ENCODE results near the gene ADAMTS7. TPM values are rescaled to one million over a fixed set of nuclear protein-coding genes. Genes with fewer than 3 reads are reported as not detected.
"Not testable (repeated sequence)": the region's sequence is repeated elsewhere in the genome, so short reads cannot be mapped to it uniquely, and the experiment has no call there.

The ADAMTS7 gene
- total RNA-seq, 1 donor from 2014 or later = 7.3 TPM

DNA sequence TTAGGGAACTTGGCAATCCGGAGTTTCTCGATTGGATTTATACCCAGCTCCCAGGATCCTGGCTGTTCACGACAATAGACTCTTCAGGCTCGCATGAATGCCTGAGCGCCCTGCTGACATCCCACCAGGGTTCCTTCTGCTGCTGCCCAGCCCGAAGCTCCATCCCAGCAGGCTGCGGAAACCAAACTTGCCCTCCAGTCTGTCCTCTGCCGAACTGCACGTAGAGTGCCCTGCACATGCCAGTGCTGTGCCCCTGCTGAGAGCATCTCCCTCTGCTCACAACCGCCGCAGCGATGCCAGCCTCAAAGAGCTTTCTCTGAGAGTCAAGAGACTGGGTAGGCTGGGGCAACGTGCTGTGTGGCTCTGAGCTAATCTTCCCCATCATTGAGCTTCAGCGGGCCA lies 6.9 kb downstream of the ADAMTS7 start:
- H3K4me3 ChIP-seq (ENCODE audit: low read length in 3 of 3) = no peak overlapping the region
- no peak overlapping the region for H3K9ac ChIP-seq (ENCODE audit: low read depth in 1 of 3, low read length in 3 of 3)
- no peak overlapping the region for H3K27ac ChIP-seq (ENCODE audit: low read depth, low read length)
- H3K4me1 ChIP-seq (ENCODE audit: control insufficient read depth in 3 of 3, insufficient read depth in 3 of 3, low read length in 3 of 3) = no peaks in the 10 kb centered on the region
- H3K36me3 ChIP-seq (ENCODE audit: control insufficient read depth in 3 of 3, insufficient read depth in 3 of 3, low read length in 3 of 3) = no peaks in the 10 kb centered on the region
- H3K27me3 ChIP-seq (ENCODE audit: control insufficient read depth in 3 of 3, insufficient read depth in 3 of 3, low read length in 3 of 3) = no peaks in the 10 kb centered on the region
- peaks cover 0 to 3% (median 3%) of the 10 kb centered on the region in 3 donors for H3K9me3 ChIP-seq (ENCODE audit: control insufficient read depth in 3 of 3, low read length in 3 of 3)

GRCh38 chr15:78800806-78801205 lies 10.5 kb downstream of the ADAMTS7 start:
- no peak overlapping the region for H3K4me3 ChIP-seq (ENCODE audit: low read length in 3 of 3)
- H3K9ac ChIP-seq (ENCODE audit: low read depth in 1 of 3, low read length in 3 of 3) = no peak overlapping the region
- H3K36me3 ChIP-seq (ENCODE audit: control insufficient read depth in 3 of 3, insufficient read depth in 3 of 3, low read length in 3 of 3) = no peaks in the 10 kb centered on the region
- peaks cover 0 to 5% (median 0%) of the 10 kb centered on the region in 3 donors for H3K4me1 ChIP-seq (ENCODE audit: control insufficient read depth in 3 of 3, insufficient read depth in 3 of 3, low read length in 3 of 3)
- no peaks in the 10 kb centered on the region for H3K9me3 ChIP-seq (ENCODE audit: control insufficient read depth in 3 of 3, low read length in 3 of 3)
- no peaks in the 10 kb centered on the region for H3K27me3 ChIP-seq (ENCODE audit: control insufficient read depth in 3 of 3, insufficient read depth in 3 of 3, low read length in 3 of 3)
- H3K27ac ChIP-seq (ENCODE audit: low read depth, low read length) = no peak overlapping the region

GRCh38 chr15:78800189-78800588 lies 11.1 kb downstream of the ADAMTS7 start:
- H3K4me3 ChIP-seq (ENCODE audit: low read length in 3 of 3) = no peak overlapping the region
- no peaks in the 10 kb centered on the region for H3K9me3 ChIP-seq (ENCODE audit: control insufficient read depth in 3 of 3, low read length in 3 of 3)
- no peaks in the 10 kb centered on the region for H3K36me3 ChIP-seq (ENCODE audit: control insufficient read depth in 3 of 3, insufficient read depth in 3 of 3, low read length in 3 of 3)
- no peak overlapping the region for H3K27ac ChIP-seq (ENCODE audit: low read depth, low read length)
- no peak overlapping the region for H3K9ac ChIP-seq (ENCODE audit: low read depth in 1 of 3, low read length in 3 of 3)
- peaks cover 0 to 5% (median 0%) of the 10 kb centered on the region in 3 donors for H3K4me1 ChIP-seq (ENCODE audit: control insufficient read depth in 3 of 3, insufficient read depth in 3 of 3, low read length in 3 of 3)
- H3K27me3 ChIP-seq (ENCODE audit: control insufficient read depth in 3 of 3, insufficient read depth in 3 of 3, low read length in 3 of 3) = no peaks in the 10 kb centered on the region

DNA sequence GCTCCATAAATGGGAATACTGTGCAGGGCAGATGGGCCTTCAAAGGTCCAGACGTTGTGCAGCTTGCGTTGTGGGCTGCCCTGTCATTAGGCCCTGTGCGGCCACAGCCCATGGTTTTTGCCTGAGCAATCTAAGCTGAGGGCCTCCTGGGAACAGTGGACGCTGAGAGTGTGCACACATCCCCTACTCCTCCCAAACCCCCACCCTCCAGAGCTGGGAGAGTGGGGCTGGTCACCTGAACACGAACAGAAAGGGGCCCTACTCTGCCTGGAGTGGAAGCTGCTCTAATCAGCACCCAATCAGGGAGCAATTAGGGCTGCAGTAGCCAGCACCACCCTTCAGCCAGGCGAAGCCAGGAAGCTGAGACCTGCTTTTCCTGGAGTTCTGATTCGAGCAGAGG lies 12.2 kb downstream of the ADAMTS7 start:
- H3K27me3 ChIP-seq (ENCODE audit: control insufficient read depth in 3 of 3, insufficient read depth in 3 of 3, low read length in 3 of 3); H3K27ac ChIP-seq (ENCODE audit: low read depth, low read length); H3K36me3 ChIP-seq (ENCODE audit: control insufficient read depth in 3 of 3, insufficient read depth in 3 of 3, low read length in 3 of 3): not testable (repeated sequence)

DNA sequence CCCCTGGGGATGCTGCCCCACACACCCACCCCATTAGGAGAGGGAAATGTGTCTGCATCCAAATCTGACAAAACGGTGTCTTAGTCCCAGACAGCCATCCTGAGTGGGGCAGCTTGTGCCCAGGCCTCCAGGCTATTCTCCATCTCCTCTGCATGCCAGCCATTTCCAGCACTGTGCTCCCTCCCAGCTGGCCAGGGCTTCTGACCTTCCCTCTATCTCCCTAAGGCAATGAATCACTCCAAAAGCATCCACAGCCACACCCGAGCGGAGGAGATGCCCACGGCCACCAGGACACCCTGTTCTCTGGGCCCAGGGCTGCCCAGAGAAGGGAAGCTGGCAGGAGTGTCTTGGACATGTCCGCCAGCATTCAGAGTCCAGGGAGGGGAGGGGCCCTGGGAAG lies 12.9 kb downstream of the ADAMTS7 start:
- H3K27me3 ChIP-seq (ENCODE audit: control insufficient read depth in 3 of 3, insufficient read depth in 3 of 3, low read length in 3 of 3); H3K27ac ChIP-seq (ENCODE audit: low read depth, low read length); H3K4me1 ChIP-seq (ENCODE audit: control insufficient read depth in 3 of 3, insufficient read depth in 3 of 3, low read length in 3 of 3); H3K9me3 ChIP-seq (ENCODE audit: control insufficient read depth in 3 of 3, low read length in 3 of 3); H3K36me3 ChIP-seq (ENCODE audit: control insufficient read depth in 3 of 3, insufficient read depth in 3 of 3, low read length in 3 of 3); H3K9ac ChIP-seq (ENCODE audit: low read depth in 1 of 3, low read length in 3 of 3); H3K4me3 ChIP-seq (ENCODE audit: low read length in 3 of 3): not testable (repeated sequence)

More for the DNA sequence above, 12.2 kb downstream of the ADAMTS7 start:
- not testable (repeated sequence) for H3K4me1 ChIP-seq (ENCODE audit: control insufficient read depth in 3 of 3, insufficient read depth in 3 of 3, low read length in 3 of 3); H3K9me3 ChIP-seq (ENCODE audit: control insufficient read depth in 3 of 3, low read length in 3 of 3); H3K9ac ChIP-seq (ENCODE audit: low read depth in 1 of 3, low read length in 3 of 3); H3K4me3 ChIP-seq (ENCODE audit: low read length in 3 of 3)

DNA sequence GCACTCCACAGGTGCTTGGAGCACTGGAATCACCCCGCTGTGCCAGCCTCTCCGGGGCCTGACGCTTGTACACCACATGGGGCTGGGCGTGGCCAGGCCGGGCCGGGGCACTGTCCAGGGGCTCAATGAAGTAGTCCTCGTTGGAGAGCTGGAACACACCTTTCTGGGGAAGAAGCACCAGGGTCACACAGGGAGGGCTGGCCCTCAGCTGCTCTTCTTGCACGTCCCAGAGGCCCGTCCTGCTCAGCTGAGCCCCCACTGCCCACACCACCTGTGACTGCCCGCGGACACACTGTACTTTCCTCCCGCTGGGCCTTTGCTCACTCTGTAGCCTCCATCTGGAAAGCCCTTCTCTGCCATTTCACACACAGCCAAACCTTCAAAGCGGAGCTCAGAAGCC lies 13.3 kb downstream of the ADAMTS7 start:
- Histone ChIP-seq H3K27me3 (ENCODE audit: control insufficient read depth in 3 of 3, insufficient read depth in 3 of 3, low read length in 3 of 3) (no peaks in the 10 kb centered on the region), H3K27ac (ENCODE audit: low read depth, low read length) (no peak overlapping the region), H3K36me3 (ENCODE audit: control insufficient read depth in 3 of 3, insufficient read depth in 3 of 3, low read length in 3 of 3) (no peaks in the 10 kb centered on the region), H3K4me3 (ENCODE audit: low read length in 3 of 3) (no peak overlapping the region), H3K9ac (ENCODE audit: low read depth in 1 of 3, low read length in 3 of 3) (no peak overlapping the region), H3K9me3 (ENCODE audit: control insufficient read depth in 3 of 3, low read length in 3 of 3) (no peaks in the 10 kb centered on the region), H3K4me1 (ENCODE audit: control insufficient read depth in 3 of 3, insufficient read depth in 3 of 3, low read length in 3 of 3) (peaks cover 0 to 5% (median 0%) of the 10 kb centered on the region in 3 donors)

DNA sequence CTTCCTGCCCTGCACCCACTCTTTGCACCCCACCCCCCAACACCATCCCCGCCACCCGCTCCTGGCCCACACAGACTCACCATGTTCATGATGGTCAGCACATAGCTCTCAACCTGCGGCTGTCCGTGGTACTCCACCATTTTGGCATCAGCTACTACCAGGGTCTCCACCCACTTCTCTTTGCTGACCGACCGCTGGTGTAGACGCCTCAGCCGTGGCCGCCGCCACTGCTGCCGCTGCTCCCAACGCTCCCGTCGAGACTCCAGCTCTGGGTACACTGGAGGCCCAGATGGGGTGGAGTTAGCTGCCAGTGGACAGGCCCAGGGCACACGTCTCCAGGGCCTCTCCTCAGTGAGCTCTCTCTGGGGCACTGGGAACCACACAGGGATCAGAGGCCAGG lies 14.8 kb downstream of the ADAMTS7 start:
- Histone ChIP-seq H3K4me3 (ENCODE audit: low read length in 3 of 3) (no peak overlapping the region), H3K27me3 (ENCODE audit: control insufficient read depth in 3 of 3, insufficient read depth in 3 of 3, low read length in 3 of 3) (no peaks in the 10 kb centered on the region), H3K27ac (ENCODE audit: low read depth, low read length) (no peak overlapping the region)

DNA sequence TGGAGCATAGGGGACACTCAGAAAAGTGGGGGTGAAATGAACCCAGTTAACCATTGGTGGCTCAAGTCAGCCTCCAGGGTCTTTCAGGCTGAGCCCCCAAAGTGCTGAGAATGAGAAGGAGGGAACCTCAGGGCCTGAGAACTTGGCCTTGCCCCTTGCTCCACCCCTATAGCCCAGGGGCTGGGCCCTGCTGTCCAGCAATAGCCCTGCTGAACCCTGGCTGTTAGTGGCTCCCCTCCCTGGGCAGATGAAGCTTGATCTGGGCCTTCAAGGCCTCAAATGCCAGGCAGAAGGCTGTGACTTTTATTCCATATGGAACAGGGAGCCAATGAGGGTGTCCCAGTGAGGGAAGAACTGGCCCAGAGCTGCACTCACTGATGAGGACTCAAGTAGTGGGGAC lies 16.2 kb downstream of the ADAMTS7 start:
- Histone ChIP-seq H3K27me3 (ENCODE audit: control insufficient read depth in 3 of 3, insufficient read depth in 3 of 3, low read length in 3 of 3) (no peaks in the 10 kb centered on the region), H3K9ac (ENCODE audit: low read depth in 1 of 3, low read length in 3 of 3) (no peak overlapping the region), H3K4me1 (ENCODE audit: control insufficient read depth in 3 of 3, insufficient read depth in 3 of 3, low read length in 3 of 3) (peaks cover 0 to 5% (median 0%) of the 10 kb centered on the region in 3 donors), H3K9me3 (ENCODE audit: control insufficient read depth in 3 of 3, low read length in 3 of 3) (no peaks in the 10 kb centered on the region), H3K4me3 (ENCODE audit: low read length in 3 of 3) (no peak overlapping the region), H3K36me3 (ENCODE audit: control insufficient read depth in 3 of 3, insufficient read depth in 3 of 3, low read length in 3 of 3) (no peaks in the 10 kb centered on the region), H3K27ac (ENCODE audit: low read depth, low read length) (no peak overlapping the region)

More for the DNA sequence above, 14.8 kb downstream of the ADAMTS7 start:
- Histone ChIP-seq H3K9ac (ENCODE audit: low read depth in 1 of 3, low read length in 3 of 3) (no peak overlapping the region), H3K4me1 (ENCODE audit: control insufficient read depth in 3 of 3, insufficient read depth in 3 of 3, low read length in 3 of 3) (peaks cover 0 to 5% (median 0%) of the 10 kb centered on the region in 3 donors), H3K9me3 (ENCODE audit: control insufficient read depth in 3 of 3, low read length in 3 of 3) (no peaks in the 10 kb centered on the region), H3K36me3 (ENCODE audit: control insufficient read depth in 3 of 3, insufficient read depth in 3 of 3, low read length in 3 of 3) (no peaks in the 10 kb centered on the region)

DNA sequence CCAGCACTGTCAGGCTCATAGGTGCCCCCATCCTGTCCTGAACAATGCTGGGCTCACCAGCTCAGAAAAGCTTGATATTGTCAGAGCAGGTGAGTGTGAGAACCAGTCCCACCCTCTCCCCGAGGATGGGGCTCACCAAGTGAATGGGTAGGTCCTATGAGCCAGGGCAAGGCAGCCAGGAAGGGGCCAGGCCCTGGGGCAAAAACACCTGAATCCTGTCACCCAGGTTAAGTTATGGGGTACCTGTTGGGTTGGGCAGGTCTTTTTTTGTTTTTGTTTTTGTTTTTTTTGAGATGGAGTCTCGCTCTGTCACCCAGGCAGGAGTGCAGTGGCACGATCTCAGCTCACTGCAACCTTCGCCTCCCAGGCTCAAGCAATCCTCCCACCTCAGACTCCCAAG lies 16.8 kb downstream of the ADAMTS7 start:
- H3K9ac ChIP-seq (ENCODE audit: low read depth in 1 of 3, low read length in 3 of 3); H3K36me3 ChIP-seq (ENCODE audit: control insufficient read depth in 3 of 3, insufficient read depth in 3 of 3, low read length in 3 of 3); H3K27me3 ChIP-seq (ENCODE audit: control insufficient read depth in 3 of 3, insufficient read depth in 3 of 3, low read length in 3 of 3); H3K4me3 ChIP-seq (ENCODE audit: low read length in 3 of 3); H3K9me3 ChIP-seq (ENCODE audit: control insufficient read depth in 3 of 3, low read length in 3 of 3); H3K4me1 ChIP-seq (ENCODE audit: control insufficient read depth in 3 of 3, insufficient read depth in 3 of 3, low read length in 3 of 3); H3K27ac ChIP-seq (ENCODE audit: low read depth, low read length): not testable (repeated sequence)

DNA sequence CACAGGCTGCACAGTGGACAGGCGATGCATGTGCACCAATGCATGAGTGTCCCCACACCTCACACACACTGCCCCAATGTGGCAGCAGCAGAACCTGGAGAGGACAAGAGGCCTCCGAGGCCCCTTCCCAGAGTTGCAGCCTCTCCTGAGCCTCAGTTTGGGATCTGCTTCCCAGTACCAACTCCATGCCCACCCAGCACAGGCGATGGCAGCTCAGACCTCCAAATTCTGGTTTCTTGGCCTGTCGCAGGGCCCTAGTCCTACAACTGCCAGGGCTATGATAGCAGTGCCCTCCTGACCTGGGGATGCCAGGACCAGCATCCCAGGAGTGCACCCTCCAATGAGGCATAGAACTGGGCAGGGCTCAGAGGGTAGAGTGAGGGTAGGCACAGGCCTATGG lies 19.9 kb downstream of the ADAMTS7 start:
- H3K27me3 ChIP-seq (ENCODE audit: control insufficient read depth in 3 of 3, insufficient read depth in 3 of 3, low read length in 3 of 3) = no peaks in the 10 kb centered on the region
- H3K9ac ChIP-seq (ENCODE audit: low read depth in 1 of 3, low read length in 3 of 3) = no peak overlapping the region
- H3K27ac ChIP-seq (ENCODE audit: low read depth, low read length) = no peak overlapping the region

DNA sequence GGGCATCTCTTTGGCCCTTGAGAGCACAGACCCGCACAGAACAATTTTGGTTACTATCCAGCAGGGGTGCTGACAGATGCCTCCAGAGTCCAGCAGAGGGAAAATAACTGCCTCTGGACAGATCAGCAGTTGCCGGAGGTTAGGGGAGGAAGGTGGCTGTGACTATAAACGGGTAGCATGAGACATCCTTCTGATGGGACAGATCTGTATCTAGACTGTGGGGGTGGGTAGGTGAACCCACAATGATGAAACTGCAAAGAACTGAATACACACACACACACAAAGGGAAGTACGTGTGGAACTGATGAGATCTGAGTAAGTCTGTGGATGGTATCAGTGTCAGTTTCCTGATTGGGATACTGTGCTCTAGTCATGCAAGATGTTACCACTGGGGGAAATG lies 21.2 kb downstream of the ADAMTS7 start:
- Histone ChIP-seq H3K9me3 (ENCODE audit: control insufficient read depth in 3 of 3, low read length in 3 of 3) (no peaks in the 10 kb centered on the region), H3K9ac (ENCODE audit: low read depth in 1 of 3, low read length in 3 of 3) (no peak overlapping the region), H3K4me1 (ENCODE audit: control insufficient read depth in 3 of 3, insufficient read depth in 3 of 3, low read length in 3 of 3) (no peaks in the 10 kb centered on the region), H3K27me3 (ENCODE audit: control insufficient read depth in 3 of 3, insufficient read depth in 3 of 3, low read length in 3 of 3) (no peaks in the 10 kb centered on the region), H3K36me3 (ENCODE audit: control insufficient read depth in 3 of 3, insufficient read depth in 3 of 3, low read length in 3 of 3) (peaks cover 0 to 2% (median 2%) of the 10 kb centered on the region in 3 donors), H3K27ac (ENCODE audit: low read depth, low read length) (no peak overlapping the region), H3K4me3 (ENCODE audit: low read length in 3 of 3) (no peak overlapping the region)

More for the DNA sequence above, 19.9 kb downstream of the ADAMTS7 start:
- Histone ChIP-seq H3K4me1 (ENCODE audit: control insufficient read depth in 3 of 3, insufficient read depth in 3 of 3, low read length in 3 of 3) (no peaks in the 10 kb centered on the region), H3K9me3 (ENCODE audit: control insufficient read depth in 3 of 3, low read length in 3 of 3) (no peaks in the 10 kb centered on the region), H3K4me3 (ENCODE audit: low read length in 3 of 3) (no peak overlapping the region), H3K36me3 (ENCODE audit: control insufficient read depth in 3 of 3, insufficient read depth in 3 of 3, low read length in 3 of 3) (peaks cover 0 to 2% (median 2%) of the 10 kb centered on the region in 3 donors)
